Upper lobe of left lung (tissue), 4 donors: Measurements from ENCODE around the gene EFEMP2.

Source experiments
- CTCF ChIP-seq, 6 experiments: fragments of 450-650 bp in 4 of 6; fragments of 200-600 bp in 2 of 6; sonication (generic) in 2 of 6; IDR thresholded peaks; one replicate each; pipeline ENCODE4 v1.5.1; 2016 to 2019; ENCODE audit warnings: antibody characterized with exemption in 6 of 6
- EP300 ChIP-seq, 4 donors: sonication (generic); formaldehyde crosslinking; IDR thresholded peaks; one replicate each; pipeline ENCODE4 v1.5.1; 2017; ENCODE audit warnings: antibody characterized with exemption in 4 of 4, control low read depth in 2 of 4

DNA sequence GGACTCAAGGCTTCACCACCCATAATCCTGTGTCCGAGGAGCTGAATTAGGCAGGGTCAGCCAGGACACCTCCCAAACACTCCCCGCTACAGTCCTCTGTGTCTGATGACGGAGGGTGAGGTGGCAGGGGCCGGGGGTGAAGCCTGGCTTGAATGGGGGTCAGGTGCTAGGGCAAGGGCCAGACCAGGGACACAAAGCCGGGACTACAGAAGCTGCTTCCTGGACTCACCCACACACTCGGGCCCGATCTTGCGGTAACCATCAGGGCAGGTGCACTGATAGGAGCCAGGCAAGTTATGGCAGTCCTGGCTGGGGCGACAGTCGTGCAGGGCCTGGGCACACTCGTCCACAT, 2.3 kb downstream of the EFEMP2 start:
- no peak for TF ChIP-seq EP300 (IDR thresholded peaks at IDR 0.05)
- no peak for TF ChIP-seq CTCF (IDR thresholded peaks at IDR 0.05)
